Fibroblast of lung (primary cell): ENCODE measurements around the gene MIEF2.

ENCODE experiments used
- CTCF ChIP-seq, 2 donors: IDR thresholded peaks in 1 of 2; conservative IDR thresholded peaks in 1 of 2; 1 replicate in 1 of 2; 2 replicates in 1 of 2; pipeline ENCODE4 v1.5.1; 2011 to 2012; ENCODE audit warnings: low read length in 2 of 2, control low read depth in 1 of 2, inconsistent platforms in 1 of 2, low read depth in 1 of 2, mild to moderate bottlenecking in 1 of 2
- EZH2 ChIP-seq: IDR thresholded peaks from 2 replicates; pipeline ENCODE4 v1.5.1; 2012; ENCODE audit warnings: low read length, control low read depth, mild to moderate bottlenecking; ENCODE audit errors: missing control alignments

GRCh38 chr17:18300725-18301480 is 40.4 kb downstream of the MIEF2 start:
- TF ChIP-seq CTCF (conservative IDR thresholded peaks at IDR 0.05 in 1 of 2, IDR thresholded peaks at IDR 0.05 in 1 of 2; ENCODE audit: low read depth in 1 of 2, low read length in 2 of 2) (no peak), EZH2 (no peak)
